NT2/D1 (cell line): ENCODE data around the gene YPEL3.

Experiments used
- DNase-seq: peaks from one replicate; pipeline ENCODE4 v3.0.0-alpha.2; 2011; ENCODE audit warnings: low read depth, low spot score
- H3K27me3 ChIP-seq: 2 replicates; pipeline ENCODE4 v1.6.0; 2011; ENCODE audit warnings: mild to moderate bottlenecking; ENCODE audit not compliant: insufficient read length, insufficient read depth
- H3K36me3 ChIP-seq: 2 replicates; pipeline ENCODE4 v1.6.1; 2011; ENCODE audit warnings: mild to moderate bottlenecking, low read length, mixed read lengths; ENCODE audit not compliant: insufficient read depth, insufficient read length
- H3K4me1 ChIP-seq: 2 replicates; pipeline ENCODE4 v1.5.1; 2011; ENCODE audit not compliant: insufficient read depth, insufficient read length
- H3K4me3 ChIP-seq: 2 replicates; pipeline ENCODE4 v1.5.1; 2011; ENCODE audit warnings: low read depth; ENCODE audit not compliant: insufficient read length
- H3K9ac ChIP-seq: 2 replicates; pipeline ENCODE4 v1.6.0; 2011; ENCODE audit warnings: low read depth; ENCODE audit not compliant: insufficient read length
- H3K9me3 ChIP-seq: 2 replicates; pipeline ENCODE4 v1.5.1; 2011; ENCODE audit warnings: mild to moderate bottlenecking, low read length; ENCODE audit not compliant: insufficient read depth
- SUZ12 ChIP-seq: IDR thresholded peaks from 2 replicates; pipeline ENCODE4 v1.6.1; 2011; ENCODE audit not compliant: insufficient read length, insufficient read depth; ENCODE audit errors: extremely low read depth
- YY1 ChIP-seq: IDR thresholded peaks from 2 replicates; pipeline ENCODE4 v1.6.1; 2011; ENCODE audit not compliant: insufficient read length, insufficient read depth
- ZNF274 ChIP-seq: IDR thresholded peaks from 2 replicates; pipeline ENCODE4 v1.6.1; 2011; ENCODE audit warnings: mild to moderate bottlenecking, low read depth, low read length

YPEL3 gene

DNA sequence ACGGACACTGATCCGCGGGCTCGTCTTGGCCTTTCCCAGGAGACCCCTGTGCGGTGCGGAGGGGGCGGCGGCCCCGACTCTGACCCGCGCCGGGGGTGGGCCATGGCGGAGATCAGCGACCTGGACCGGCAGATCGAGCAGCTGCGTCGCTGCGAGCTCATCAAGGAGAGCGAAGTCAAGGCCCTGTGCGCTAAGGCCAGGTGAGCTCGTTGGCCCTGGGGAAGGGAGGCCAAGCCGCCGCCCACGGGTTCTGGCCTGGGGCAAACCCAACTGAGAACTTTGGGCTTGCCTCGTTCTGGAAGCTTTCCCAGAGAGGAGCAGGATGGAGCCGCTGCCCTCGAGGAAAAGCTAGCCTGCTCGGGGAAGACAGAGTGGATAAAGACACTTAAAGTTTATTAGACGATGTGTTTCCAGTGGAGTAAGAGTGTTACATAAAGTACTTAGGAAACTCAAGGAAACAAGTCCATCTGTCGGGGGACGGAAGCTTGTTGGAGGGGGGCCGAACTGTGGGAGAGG is 19.7 kb downstream of the YPEL3 start:
- peaks cover 76% of the 10 kb centered on the region for H3K36me3 ChIP-seq
- no peaks in the 10 kb centered on the region for H3K9me3 ChIP-seq
- TF ChIP-seq SUZ12, result no peak
- TF ChIP-seq YY1, result no peak
- no peak for TF ChIP-seq ZNF274
- H3K27me3 ChIP-seq, result no peaks in the 10 kb centered on the region
- peaks cover 2% of the 10 kb centered on the region for H3K4me1 ChIP-seq
- no peak for DNase-seq
- H3K4me3 ChIP-seq, result peak overlapping the region; percentile 98
- peak overlapping the region; percentile 97 for H3K9ac ChIP-seq

- no peak for TF ChIP-seq SUZ12
- TF ChIP-seq YY1, result no peak
- TF ChIP-seq ZNF274, result no peak
- no peaks in the 10 kb centered on the region for H3K9me3 ChIP-seq
- peak within 1 kb of the TSS; percentile 98 for H3K4me3 ChIP-seq
- H3K9ac ChIP-seq, result peak within 1 kb of the TSS; percentile 97
- peak; percentile 85 for DNase-seq
- no peaks in the 10 kb centered on the region for H3K27me3 ChIP-seq
- peaks cover 75% of the 10 kb centered on the region for H3K36me3 ChIP-seq
- H3K4me1 ChIP-seq, result peaks cover 2% of the 10 kb centered on the region
Observed at GRCh38 chr16:30075503-30076275, 20.3 kb downstream of the YPEL3 start, which contains the start of gene PPP4C. Gene PPP4C, plus strand, starts transcription at chr16:30075994. Its CDS starts 384 bp downstream, at chr16:30076378.

- Histone ChIP-seq H3K4me3 (no peak overlapping the region), H3K9me3 (no peaks in the 10 kb centered on the region), H3K9ac (no peak overlapping the region), H3K27me3 (no peaks in the 10 kb centered on the region), H3K36me3 (peaks cover 79% of the 10 kb centered on the region), H3K4me1 (peaks cover 28% of the 10 kb centered on the region)
- no peak for DNase-seq
- TF ChIP-seq SUZ12 (no peak), ZNF274 (no peak), YY1 (no peak)
Observed at GRCh38 chr16:30070490-30070889, 25.5 kb downstream of the YPEL3 start.

DNA sequence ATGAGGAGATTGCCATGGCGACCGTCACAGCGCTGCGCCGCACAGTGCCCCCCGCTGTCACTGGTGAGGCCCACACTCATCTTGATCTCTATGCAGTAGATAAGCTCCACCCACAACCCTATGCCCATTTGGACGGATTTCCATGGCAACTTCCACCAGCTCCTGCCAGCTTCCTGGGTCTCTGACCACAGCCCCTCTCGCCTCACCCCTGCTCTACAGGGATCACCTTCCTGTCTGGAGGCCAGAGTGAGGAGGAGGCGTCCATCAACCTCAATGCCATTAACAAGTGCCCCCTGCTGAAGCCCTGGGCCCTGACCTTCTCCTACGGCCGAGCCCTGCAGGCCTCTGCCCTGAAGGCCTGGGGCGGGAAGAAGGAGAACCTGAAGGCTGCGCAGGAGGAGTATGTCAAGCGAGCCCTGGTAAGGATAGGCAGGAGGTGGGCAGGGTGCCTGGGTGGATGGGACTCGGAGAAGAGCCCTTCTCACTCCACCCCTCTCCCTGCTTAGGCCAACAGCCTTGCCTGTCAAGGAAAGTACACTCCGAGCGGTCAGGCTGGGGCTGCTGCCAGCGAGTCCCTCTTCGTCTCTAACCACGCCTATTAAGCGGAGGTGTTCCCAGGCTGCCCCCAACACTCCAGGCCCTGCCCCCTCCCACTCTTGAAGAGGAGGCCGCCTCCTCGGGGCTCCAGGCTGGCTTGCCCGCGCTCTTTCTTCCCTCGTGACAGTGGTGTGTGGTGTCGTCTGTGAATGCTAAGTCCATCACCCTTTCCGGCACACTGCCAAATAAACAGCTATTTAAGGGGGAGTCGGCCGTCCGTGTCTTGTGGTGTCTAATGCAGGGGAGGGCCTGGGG is 26.2 kb downstream of the YPEL3 start:
- no peak for DNase-seq
- Histone ChIP-seq H3K36me3 (peaks cover 79% of the 10 kb centered on the region), H3K27me3 (no peaks in the 10 kb centered on the region), H3K4me1 (peaks cover 28% of the 10 kb centered on the region), H3K4me3 (no peak overlapping the region), H3K9ac (no peak overlapping the region), H3K9me3 (no peaks in the 10 kb centered on the region)
- TF ChIP-seq YY1 (no peak), SUZ12 (no peak), ZNF274 (no peak)

DNA sequence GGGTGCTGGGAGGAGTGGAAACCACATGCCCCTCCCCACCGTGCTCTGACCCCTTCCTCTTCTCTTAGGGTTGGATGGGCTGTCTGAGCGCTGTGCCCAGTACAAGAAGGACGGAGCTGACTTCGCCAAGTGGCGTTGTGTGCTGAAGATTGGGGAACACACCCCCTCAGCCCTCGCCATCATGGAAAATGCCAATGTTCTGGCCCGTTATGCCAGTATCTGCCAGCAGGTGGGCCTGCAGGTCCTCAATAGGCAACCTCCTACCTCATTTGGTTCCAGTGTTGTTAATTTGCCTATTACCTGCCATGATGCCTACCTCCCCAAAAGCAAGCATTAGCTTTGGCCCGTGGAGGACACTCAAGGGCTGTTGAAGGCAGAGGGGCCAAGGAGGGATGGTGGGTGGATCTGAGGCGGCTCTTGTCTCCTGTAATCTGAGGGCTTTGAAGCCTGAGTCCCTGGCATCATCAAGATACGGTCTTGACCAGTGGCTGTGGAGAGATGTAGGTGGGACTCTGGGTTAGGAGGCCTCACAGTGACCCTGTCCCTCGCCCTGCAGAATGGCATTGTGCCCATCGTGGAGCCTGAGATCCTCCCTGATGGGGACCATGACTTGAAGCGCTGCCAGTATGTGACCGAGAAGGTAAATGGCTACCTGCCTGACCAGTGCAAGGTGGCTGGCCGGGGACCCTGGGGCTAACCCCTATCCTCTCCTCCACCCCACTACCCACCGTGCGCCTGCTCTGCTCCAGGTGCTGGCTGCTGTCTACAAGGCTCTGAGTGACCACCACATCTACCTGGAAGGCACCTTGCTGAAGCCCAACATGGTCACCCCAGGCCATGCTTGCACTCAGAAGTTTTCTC is 27.0 kb downstream of the YPEL3 start:
- no peak overlapping the region for H3K4me3 ChIP-seq
- peaks cover 28% of the 10 kb centered on the region for H3K4me1 ChIP-seq
- peaks cover 79% of the 10 kb centered on the region for H3K36me3 ChIP-seq
- DNase-seq, result no peak
- no peak for TF ChIP-seq SUZ12
- no peak for TF ChIP-seq YY1
- no peak for TF ChIP-seq ZNF274
- no peaks in the 10 kb centered on the region for H3K9me3 ChIP-seq
- peak overlapping the region; percentile 27 for H3K9ac ChIP-seq
- H3K27me3 ChIP-seq, result no peaks in the 10 kb centered on the region

- Histone ChIP-seq H3K9me3 (no peaks in the 10 kb centered on the region), H3K4me1 (peaks cover 33% of the 10 kb centered on the region), H3K36me3 (peaks cover 74% of the 10 kb centered on the region), H3K27me3 (no peaks in the 10 kb centered on the region), H3K9ac (no peak overlapping the region), H3K4me3 (peak overlapping the region; percentile 20)
- no peak for DNase-seq
- no peak for TF ChIP-seq SUZ12
- TF ChIP-seq YY1, result no peak
- TF ChIP-seq ZNF274, result no peak
Observed at GRCh38 chr16:30068333-30068732, 27.7 kb downstream of the YPEL3 start.
